ENCODE results near the gene NSMF. TPM values are rescaled to one million over a fixed set of nuclear protein-coding genes. Genes with fewer than 3 reads are reported as not detected.

Gene NSMF
- total and polyA plus RNA-seq, 12 donors = 5.3 to 29.3 (median 10.9) TPM

GRCh38 chr9:137406876-137407589 lies 52.1 kb downstream of the NSMF start:
- no peaks in the 10 kb centered on the region for H3K36me3 ChIP-seq

GRCh38 chr9:137406085-137406760 lies 52.9 kb downstream of the NSMF start:
- WGBS, 2 donors = 57 to 65% methylated on average over 20 of the region's 20 CpGs
- ATAC-seq (peak in 2 of 8 donors; percentile 2 to 3), DNase-seq (no peak)
- no peaks in the 10 kb centered on the region for H3K36me3 ChIP-seq
- no peaks in the 10 kb centered on the region for H3K9me3 ChIP-seq
- peaks cover 0 to 22% (median 0%) of the 10 kb centered on the region in 7 donors for H3K27me3 ChIP-seq
- peak overlapping the region in 9 of 10 donors; percentile 42 to 85 (median 79) for H3K27ac ChIP-seq
- no peak for TF ChIP-seq CTCF (IDR thresholded peaks at IDR 0.05)
- peaks cover 11 to 42% (median 27%) of the 10 kb centered on the region in 9 donors for H3K4me1 ChIP-seq
- H3K4me3 ChIP-seq = peak overlapping the region in 9 of 10 donors; percentile 25 to 57 (median 51)
- intact Hi-C loops (cut with DNase I) = loop anchor here in 9 of 10 donors (2.0 to 5.0 kb wide), 3 partner anchors 104 to 114 kb away; partner anchors contain the start of gene NRARP (in 3 of the 9)

More at GRCh38 chr9:137406876-137407589, 52.1 kb downstream of the NSMF start:
- H3K27me3 ChIP-seq = peaks cover 0 to 22% (median 0%) of the 10 kb centered on the region in 7 donors
- H3K4me1 ChIP-seq = peaks cover 17 to 49% (median 34%) of the 10 kb centered on the region in 9 donors
- intact Hi-C loops (cut with DNase I) = loop anchor here in 9 of 10 donors (2.0 to 5.0 kb wide), 3 partner anchors 105 to 115 kb away; partner anchors contain the start of gene NRARP (in 3 of the 9)
- peak; percentile 75 to 96 (median 88) for TF ChIP-seq CTCF (IDR thresholded peaks at IDR 0.05)
- H3K4me3 ChIP-seq = peak overlapping the region in 9 of 10 donors; percentile 25 to 57 (median 51)
- H3K27ac ChIP-seq = peak overlapping the region in 9 of 10 donors; percentile 42 to 85 (median 79)
- 3 to 4% methylated on average over 61 to 63 of the region's 63 CpGs for WGBS, 2 donors
- no peaks in the 10 kb centered on the region for H3K9me3 ChIP-seq
- DNase-seq (peak; percentile 71 to 79), ATAC-seq (peak; percentile 82 to 88 (median 87))

GRCh38 chr9:137405677-137406081 lies 53.5 kb downstream of the NSMF start:
- Histone ChIP-seq H3K4me1 (peaks cover 6 to 37% (median 22%) of the 10 kb centered on the region in 9 donors), H3K4me3 (no peak overlapping the region), H3K9me3 (no peaks in the 10 kb centered on the region), H3K27ac (no peak overlapping the region), H3K36me3 (no peaks in the 10 kb centered on the region), H3K27me3 (peaks cover 0 to 22% (median 0%) of the 10 kb centered on the region in 7 donors)
- ATAC-seq (no peak), DNase-seq (no peak)
- WGBS, 2 donors = 94 to 98% methylated on average over 11 of the region's 11 CpGs
- TF ChIP-seq CTCF (IDR thresholded peaks at IDR 0.05) = no peak
- intact Hi-C loops (cut with DNase I) = loop anchor here in 9 of 10 donors (2.0 to 5.0 kb wide), 3 partner anchors 103 to 113 kb away; partner anchors contain the start of gene NRARP (in 3 of the 9)

- WGBS, 2 donors = 94 to 97% methylated on average over 24 of the region's 24 CpGs
- DNase-seq = no peak
- no peaks in the 10 kb centered on the region for H3K9me3 ChIP-seq
- H3K4me1 ChIP-seq = peaks cover 6 to 31% (median 20%) of the 10 kb centered on the region in 9 donors
- H3K27ac ChIP-seq = no peak overlapping the region
- H3K4me3 ChIP-seq = no peak overlapping the region
- H3K27me3 ChIP-seq = peaks cover 0 to 22% (median 0%) of the 10 kb centered on the region in 7 donors
- intact Hi-C loops (cut with DNase I) = loop anchor here in 6 of 10 donors (5.0 kb wide), 2 partner anchors 103 to 113 kb away; partner anchors contain the start of gene NRARP (in 3 of the 6)
- no peak for TF ChIP-seq CTCF (IDR thresholded peaks at IDR 0.05)
- no peak for ATAC-seq
- H3K36me3 ChIP-seq = no peaks in the 10 kb centered on the region
These were observed 54.1 kb downstream of the NSMF start for GRCh38 chr9:137404961-137405567.
